Stimulated activated CD8-positive, alpha-beta memory T cell treated with anti-CD3 and anti-CD28 coated beads, Interleukin-4, amount 100 ng/mL, for 24 hours (primary cell): Measurements from ENCODE around the gene MCU.

ENCODE experiments used
- DNase-seq: peaks from one replicate; pipeline ENCODE4 v3.0.0-alpha.2; 2020; ENCODE audit warnings: low read depth

Gene MCU

GRCh38 chr10:72802763-72803505, 111.0 kb downstream of the MCU start:
- no peak for DNase-seq

- no peak for DNase-seq
These were observed 116.1 kb downstream of the MCU start for GRCh38 chr10:72808001-72808400.

DNA sequence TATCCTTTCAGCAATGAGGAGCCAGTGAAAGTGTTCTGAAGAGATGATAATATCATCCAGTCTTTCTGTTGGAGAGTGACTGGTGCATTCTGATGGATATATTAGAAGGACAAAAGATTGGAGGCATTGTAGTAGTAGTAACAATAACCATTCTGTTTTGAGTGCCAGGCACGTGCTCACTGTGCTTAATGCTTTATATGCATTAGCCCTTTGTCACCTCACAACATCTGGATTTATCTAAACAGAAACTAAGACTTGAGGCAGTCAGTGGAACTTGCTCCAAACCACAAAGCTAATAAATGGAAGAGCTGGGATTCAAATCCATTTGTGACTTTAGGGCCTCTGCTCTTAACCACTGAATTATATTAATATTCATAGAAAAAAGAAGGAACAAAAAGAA, 117.1 kb downstream of the MCU start:
- DNase-seq, result no peak

DNA sequence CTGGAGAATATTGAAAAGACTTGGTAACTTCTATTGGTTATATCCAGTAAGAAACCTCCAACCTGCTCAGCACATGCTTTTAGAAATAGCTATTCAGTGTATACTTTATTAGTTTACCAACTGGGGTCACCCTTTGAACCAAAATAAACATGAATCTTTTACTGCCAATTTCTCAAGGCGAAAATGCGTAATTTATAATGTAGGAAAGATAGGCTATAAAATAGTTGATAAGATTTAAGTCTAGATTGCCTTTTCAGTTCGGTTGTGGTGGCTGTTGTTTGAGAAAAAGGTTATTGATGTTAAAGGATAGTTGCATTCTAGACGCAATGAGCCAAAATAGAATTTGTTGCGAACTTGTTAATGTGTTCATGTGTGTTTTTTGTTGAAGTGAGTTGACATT, 119.0 kb downstream of the MCU start:
- no peak for DNase-seq

GRCh38 chr10:72812415-72812752, 120.4 kb downstream of the MCU start:
- no peak for DNase-seq

DNA sequence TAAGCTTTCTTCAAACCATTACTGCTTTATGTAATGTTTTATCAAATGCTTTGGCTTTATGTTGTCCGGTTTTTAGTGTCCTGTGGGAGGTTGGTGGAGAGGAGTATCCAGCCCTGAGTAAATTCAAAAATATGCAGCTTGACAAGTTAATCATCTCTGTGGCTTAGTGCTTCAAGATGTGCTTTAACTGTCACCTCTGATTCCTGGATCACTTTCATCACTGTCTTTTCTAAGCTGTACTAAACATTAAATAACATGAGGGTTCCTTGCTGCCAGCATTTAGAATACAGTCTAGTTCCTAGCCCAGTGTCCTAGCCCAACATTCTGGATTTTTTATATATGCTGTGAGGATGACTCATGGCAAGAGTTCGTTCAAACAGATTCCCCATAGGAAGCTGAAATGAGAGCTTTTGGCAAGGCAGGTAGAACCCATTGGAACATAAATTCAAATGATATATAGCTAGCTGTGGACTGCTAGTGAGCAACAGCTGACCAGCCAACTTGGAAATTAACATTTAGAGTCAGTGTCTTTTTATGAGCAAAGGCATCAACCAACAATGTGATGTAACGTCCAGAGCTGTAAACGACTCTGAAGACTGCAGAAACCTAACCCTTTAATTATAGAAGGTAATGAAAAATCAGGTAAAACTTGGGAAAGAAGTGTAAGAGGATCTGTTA, 120.9 kb downstream of the MCU start:
- DNase-seq, result no peak

- DNase-seq, result no peak
These were observed 122.3 kb downstream of the MCU start for GRCh38 chr10:72814099-72814790.

DNA sequence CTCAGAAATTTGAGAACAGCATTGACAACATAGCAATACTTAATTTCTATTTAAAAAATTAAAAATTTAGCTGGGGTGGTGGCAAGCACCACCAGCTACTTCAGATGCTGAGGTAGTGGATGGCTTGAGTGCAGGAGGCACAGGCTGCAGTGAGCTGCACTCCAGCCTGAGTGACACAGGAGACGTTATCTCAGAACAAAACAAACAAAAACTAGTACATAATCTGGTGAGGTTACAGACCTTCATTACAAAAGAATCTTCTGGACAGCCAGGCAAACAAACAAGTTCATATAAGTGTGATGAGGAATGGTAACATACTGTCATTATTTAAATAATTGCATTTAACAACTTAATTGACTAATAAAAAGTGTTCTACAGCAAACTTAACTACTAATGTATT, 124.6 kb downstream of the MCU start:
- no peak for DNase-seq

DNA sequence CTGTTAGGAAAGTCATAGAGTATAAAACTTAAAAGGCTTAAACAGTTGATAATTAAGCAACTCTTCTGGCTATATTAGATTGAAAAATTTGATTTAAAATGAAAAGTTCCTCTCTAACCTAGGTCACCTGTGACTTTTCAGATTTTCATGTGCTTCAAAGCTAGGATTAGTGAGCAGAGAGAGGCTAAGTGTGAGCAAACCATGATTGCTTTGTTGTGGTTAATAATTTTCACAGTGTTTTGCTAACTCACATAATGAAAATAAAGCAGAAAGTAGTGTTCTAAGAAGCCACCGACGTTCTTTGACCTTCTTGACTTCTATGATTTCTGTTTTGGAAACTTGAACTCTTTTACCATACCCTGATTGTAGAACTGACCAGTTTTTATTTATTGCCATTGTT, 126.1 kb downstream of the MCU start:
- DNase-seq, result no peak

DNA sequence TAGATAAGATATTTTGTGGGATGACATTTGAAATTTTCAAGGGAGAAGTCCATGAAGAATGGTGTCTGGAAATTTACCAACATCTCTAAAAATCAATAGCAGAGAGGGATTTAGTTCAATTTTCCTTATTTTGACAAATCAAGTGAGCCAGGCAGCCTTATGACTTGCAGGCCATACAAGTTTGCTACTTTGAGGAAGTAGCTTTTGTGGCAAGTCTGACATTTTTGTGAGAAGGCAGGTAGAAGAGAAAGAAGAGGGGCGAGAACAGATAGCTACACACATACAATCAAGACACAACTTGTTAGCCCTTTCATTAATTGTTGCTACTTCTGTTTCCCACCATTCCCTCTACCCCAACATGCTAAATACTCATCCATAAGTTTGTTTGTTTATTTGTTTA, 127.1 kb downstream of the MCU start:
- no peak for DNase-seq

DNA sequence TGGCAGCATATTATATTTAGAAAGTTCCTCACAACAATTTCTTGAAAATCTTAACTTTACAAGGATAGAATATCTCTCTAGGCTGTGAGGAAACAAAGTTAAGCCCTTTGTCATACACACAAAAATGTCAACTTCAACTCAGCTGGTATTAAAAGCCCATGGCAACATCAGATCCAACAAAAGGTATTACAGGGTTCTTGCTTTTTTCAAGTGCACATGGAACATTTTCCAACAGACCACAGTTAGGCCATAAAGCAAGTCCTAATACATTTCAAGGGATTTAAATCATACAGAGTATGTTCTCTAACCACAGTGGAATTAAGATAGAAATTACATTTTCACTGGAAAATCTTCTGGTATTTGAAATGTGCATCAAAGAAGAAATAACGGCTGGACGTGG, 129.7 kb downstream of the MCU start:
- DNase-seq, result no peak

DNA sequence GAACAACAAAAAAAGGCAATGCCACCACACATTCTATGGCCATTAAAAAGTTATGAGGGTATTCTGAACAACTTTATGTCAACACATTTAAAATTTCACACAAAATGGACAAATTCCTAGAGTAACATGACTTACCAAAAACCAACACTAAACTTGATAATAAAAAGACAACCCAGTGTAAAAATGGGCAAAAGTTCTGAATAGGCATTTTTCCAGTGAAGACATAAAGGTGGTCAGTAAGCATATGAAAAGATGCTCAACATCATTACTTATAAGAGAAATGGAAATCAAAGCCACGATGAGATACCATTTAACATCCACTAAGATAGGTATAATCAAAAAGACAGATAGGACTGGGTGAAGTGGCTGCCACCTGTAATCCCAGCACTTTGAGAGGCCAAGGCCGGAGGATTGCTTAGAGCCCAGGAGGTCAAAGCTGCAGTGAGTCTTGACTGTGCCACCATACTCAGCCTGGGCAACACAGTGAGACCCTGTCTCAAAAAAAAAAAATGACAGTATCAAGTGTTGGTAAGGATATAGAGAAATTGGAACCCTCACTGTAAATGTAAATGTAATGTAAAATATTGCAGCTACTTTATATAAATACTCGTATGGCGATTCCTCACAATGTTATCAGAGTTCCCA, 130.5 kb downstream of the MCU start:
- DNase-seq, result no peak

DNA sequence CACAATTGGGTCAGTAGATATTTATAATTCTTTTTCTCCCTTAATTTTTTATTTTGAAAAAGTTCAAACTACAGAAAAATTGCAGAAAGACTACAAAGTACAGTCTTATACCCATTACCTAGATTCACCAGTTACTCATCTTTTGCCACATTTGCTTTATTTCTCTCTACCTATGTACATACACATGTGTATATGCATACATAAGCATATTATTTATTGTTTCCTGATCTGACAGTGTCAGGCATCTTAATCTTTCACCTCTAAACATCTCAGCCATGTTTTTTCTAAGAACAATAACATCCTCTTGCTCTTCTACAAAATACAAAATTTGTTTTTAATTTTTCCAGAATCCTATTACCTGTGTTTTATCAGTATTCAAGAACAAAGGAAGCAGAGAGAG, 133.2 kb downstream of the MCU start:
- DNase-seq, result no peak

DNA sequence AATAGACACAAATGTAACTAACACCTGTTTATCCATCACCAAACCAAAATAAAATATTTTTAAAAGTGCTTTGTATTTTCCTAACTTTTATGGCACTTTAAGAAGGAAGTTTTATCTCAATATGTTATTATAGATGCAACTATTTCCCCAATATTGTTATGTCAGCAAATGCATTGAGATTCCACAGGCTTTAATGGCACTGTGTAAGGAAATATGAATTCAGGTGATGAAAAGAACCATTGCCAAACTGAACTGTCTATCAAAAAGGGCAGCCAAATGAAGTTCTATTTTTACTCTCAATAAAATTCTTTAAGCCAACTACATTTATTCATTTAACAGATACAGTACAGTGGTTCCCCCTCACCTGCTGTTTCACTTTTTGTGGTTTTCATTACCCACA, 134.4 kb downstream of the MCU start:
- DNase-seq, result no peak

- no peak for DNase-seq
These were observed 136.4 kb downstream of the MCU start for GRCh38 chr10:72828294-72828693.

DNA sequence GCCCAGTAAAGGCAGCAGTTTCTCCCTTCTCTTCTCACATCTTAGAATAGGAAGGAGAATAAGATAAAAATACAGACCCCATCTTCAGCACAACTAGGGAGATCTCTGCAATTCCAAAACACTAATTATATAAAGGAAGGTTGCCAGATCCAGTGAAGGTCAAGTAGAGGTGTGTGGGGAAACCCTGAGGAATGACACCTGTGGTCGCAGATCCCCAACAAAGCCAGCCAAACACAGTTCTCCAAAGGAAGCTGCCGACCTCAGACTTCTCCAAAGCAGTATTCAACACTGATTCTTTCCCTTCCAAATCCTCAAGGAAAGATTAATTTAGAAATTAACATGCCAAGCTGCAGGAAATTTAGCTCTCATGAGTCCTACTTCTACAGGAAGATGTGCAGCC, 138.7 kb downstream of the MCU start:
- no peak for DNase-seq

GRCh38 chr10:72831696-72832409, 139.9 kb downstream of the MCU start:
- no peak for DNase-seq

DNA sequence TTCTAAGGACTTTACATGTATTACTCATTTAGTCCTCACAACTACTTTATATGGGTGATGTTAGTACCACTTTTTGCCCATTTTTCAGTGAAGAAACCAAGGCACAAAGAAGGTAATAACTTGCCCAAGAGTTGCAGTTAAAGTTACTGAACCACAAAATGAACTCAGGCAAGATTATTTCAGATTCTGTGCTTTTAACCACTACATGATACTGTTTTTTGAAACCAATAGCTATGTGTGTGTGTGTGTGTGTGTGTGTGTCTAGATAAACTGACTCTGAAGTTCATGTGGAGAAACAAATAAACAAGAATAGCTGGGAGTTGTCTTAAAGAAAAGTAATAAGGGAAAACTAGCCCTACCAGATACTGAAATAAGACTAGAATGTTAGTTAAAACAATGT, 140.8 kb downstream of the MCU start:
- no peak for DNase-seq

GRCh38 chr10:72834183-72834825, 142.4 kb downstream of the MCU start:
- DNase-seq, result no peak

GRCh38 chr10:72840319-72840718, 148.4 kb downstream of the MCU start:
- DNase-seq, result no peak

GRCh38 chr10:72841487-72841886, 149.5 kb downstream of the MCU start:
- no peak for DNase-seq

- no peak for DNase-seq
These were observed 150.2 kb downstream of the MCU start for GRCh38 chr10:72842164-72842563.
